ENCODE measurements around the gene MSH5. TPM values are rescaled to one million over a fixed set of nuclear protein-coding genes. Genes with fewer than 3 reads are reported as not detected.
A peak's percentile ranks its signal among the peaks of the same experiment; 100 is the strongest.

MSH5 gene
- total and polyA plus RNA-seq, 9 of the 15 experiments (the other 6 are each of a cell fraction or from before 2014, with no cell fraction given): 12.5 to 104 (median 46.6) TPM

GRCh38 chr6:31782126-31782855 lies 42.5 kb downstream of the MSH5 start (continued):
- TF ChIP-seq THAP12 (CRISPR knock-in tag; IDR thresholded peaks at IDR 0.05): 0 out of 2 replicates have a peak, but pooled peaks have one; percentile 36
- no peak for TF ChIP-seq GTF2E2 (tag; IDR thresholded peaks at IDR 0.05)
- no peak for TF ChIP-seq SNRNP70 (optimal IDR thresholded peaks at IDR 0.05; ENCODE audit: low read depth, low read length)
- TF ChIP-seq MYNN (IDR thresholded peaks at IDR 0.05): 0 out of 2 replicates have a peak, but pooled peaks have one; percentile 29
- TF ChIP-seq MYNN (CRISPR knock-in tag; IDR thresholded peaks at IDR 0.05): no peak
- TF ChIP-seq MECOM (CRISPR knock-in tag; IDR thresholded peaks at IDR 0.05): no peak
- no peak for TF ChIP-seq POU5F1 (IDR thresholded peaks at IDR 0.05; ENCODE audit: borderline replicate concordance, low read depth, low read length, partially characterized antibody)
- no peak for TF ChIP-seq ZNF57 (CRISPR knock-in tag; IDR thresholded peaks at IDR 0.05)
- TF ChIP-seq HNRNPL (IDR thresholded peaks at IDR 0.05; ENCODE audit: low read depth, low read length): no peak
- TF ChIP-seq ZC3H11A (IDR thresholded peaks at IDR 0.05; ENCODE audit: low read depth, low read length): no peak
- no peak for TF ChIP-seq TBL1XR1 (IDR thresholded peaks at IDR 0.05; ENCODE audit: low read length in 2 of 2)
- no peak for TF ChIP-seq KLF1 (tag; IDR thresholded peaks at IDR 0.05)
- TF ChIP-seq SRF (CRISPR knock-in tag; IDR thresholded peaks at IDR 0.05): no peak
- TF ChIP-seq, protein P1, sequence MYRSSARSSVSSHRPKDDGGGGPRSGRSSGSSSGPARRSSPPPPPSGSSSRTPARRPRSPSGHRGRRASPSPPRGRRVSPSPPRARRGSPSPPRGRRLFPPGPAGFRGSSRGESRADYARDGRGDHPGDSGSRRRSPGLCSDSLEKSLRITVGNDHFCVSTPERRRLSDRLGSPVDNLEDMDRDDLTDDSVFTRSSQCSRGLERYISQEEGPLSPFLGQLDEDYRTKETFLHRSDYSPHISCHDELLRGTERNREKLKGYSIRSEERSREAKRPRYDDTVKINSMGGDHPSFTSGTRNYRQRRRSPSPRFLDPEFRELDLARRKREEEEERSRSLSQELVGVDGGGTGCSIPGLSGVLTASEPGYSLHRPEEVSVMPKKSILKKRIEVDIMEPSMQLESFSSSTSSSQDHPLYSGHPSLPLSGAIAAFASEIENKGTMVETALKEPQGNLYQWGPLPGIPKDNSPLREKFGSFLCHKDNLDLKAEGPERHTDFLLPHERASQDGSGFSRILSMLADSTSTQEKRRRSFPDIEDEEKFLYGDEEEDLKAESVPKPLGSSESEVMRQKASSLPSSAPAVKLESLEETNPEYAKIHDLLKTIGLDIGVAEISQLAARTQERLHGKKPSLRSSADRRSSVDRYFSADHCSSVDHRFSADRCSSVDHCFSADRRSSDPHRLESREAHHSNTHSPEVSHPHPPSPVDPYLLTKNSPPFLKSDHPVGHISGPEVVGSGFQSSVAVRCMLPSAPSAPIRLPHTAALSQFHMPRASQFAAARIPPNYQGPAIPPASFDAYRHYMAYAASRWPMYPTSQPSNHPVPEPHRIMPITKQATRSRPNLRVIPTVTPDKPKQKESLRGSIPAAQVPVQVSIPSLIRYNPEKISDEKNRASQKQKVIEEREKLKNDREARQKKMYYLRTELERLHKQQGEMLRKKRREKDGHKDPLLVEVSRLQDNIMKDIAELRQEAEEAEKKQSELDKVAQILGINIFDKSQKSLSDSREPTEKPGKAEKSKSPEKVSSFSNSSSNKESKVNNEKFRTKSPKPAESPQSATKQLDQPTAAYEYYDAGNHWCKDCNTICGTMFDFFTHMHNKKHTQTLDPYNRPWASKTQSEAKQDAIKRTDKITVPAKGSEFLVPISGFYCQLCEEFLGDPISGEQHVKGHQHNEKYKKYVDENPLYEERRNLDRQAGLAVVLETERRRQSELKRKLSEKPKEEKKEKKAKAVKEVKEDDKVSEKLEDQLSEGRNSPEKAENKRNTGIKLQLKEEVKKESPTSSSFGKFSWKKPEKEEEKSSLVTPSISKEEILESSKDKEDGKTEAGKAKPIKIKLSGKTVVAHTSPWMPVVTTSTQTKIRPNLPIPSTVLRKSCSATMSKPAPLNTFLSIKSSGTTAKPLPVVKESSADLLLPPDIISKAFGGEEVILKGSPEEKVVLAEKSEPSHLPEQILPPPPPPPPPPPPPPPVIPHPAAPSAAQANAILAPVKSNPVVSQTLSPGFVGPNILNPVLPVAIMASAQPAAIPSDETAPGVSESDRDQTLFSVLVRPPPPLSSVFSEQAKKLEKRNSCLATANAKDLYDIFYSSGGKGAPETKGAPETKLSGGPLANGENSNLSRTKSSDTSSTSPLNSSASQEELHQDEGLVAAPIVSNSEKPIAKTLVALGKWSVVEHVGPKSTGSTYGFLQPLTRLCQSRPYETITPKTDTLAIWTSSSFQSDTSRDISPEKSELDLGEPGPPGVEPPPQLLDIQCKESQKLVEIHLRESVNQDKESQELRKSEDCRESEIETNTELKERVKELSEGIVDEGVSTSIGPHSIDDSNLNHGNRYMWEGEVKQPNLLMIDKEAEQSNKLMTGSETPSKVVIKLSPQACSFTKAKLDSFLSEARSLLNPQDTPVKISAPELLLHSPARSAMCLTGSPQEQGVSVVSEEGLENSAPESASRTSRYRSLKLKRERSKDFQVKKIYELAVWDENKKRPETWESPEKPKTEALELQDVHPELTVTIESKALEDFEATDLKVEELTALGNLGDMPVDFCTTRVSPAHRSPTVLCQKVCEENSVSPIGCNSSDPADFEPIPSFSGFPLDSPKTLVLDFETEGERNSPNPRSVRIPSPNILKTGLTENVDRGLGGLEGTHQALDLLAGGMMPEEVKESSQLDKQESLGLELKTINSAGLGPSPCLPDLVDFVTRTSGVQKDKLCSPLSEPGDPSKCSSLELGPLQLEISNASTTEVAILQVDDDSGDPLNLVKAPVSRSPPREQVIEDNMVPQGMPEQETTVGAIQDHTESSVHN (IDR thresholded peaks at IDR 0.05; ENCODE audit: borderline replicate concordance in 1 of 2, low read depth in 1 of 2): no peak
- no peak for TF ChIP-seq ELK1 (CRISPR knock-in tag; IDR thresholded peaks at IDR 0.05)
- no peak for TF ChIP-seq RBM39 (optimal IDR thresholded peaks at IDR 0.05; ENCODE audit: low read depth, low read length)
- TF ChIP-seq ZNF431 (CRISPR knock-in tag; IDR thresholded peaks at IDR 0.05): peak; percentile 54; the same call in 1 of the 2 replicates
